SK-N-SH treated with all-trans-retinoic acid at 6 μM for 48 hours (cell line): ENCODE data around the gene OPTN.

Source experiments
- ARNTL ChIP-seq: fragments of 450-650 bp; formaldehyde crosslinking; IDR thresholded peaks from 2 replicates; pipeline ENCODE4 v1.5.0; 2020; ENCODE audit warnings: low read depth, mild to moderate bottlenecking, moderate library complexity, borderline replicate concordance
- BACH2 ChIP-seq: fragments of 250-450 bp; sonication (Bioruptor Pico); IDR thresholded peaks from 2 replicates; pipeline ENCODE4 v1.9.0; 2021; ENCODE audit warnings: mild to moderate bottlenecking, borderline replicate concordance
- CREB5 ChIP-seq: fragments of 250-450 bp; sonication (Bioruptor Pico); IDR thresholded peaks from 2 replicates; pipeline ENCODE4 v1.5.1; 2020; ENCODE audit warnings: low read depth, mild to moderate bottlenecking, moderate library complexity
- CSDC2 ChIP-seq: fragments of 250-450 bp; sonication (Bioruptor Pico); IDR thresholded peaks from 2 replicates; pipeline ENCODE4 v1.5.0; 2020; ENCODE audit warnings: mild to moderate bottlenecking, moderate library complexity
- CSRNP3 ChIP-seq: fragments of 250-450 bp; sonication (Bioruptor Pico); IDR thresholded peaks from 2 replicates; pipeline ENCODE4 v1.5.1; 2021; ENCODE audit warnings: mild to moderate bottlenecking, moderate library complexity
- GLIS3 ChIP-seq: fragments of 250-450 bp; sonication (Bioruptor Pico); IDR thresholded peaks from 2 replicates; pipeline ENCODE4 v1.5.0; 2020; ENCODE audit warnings: mild to moderate bottlenecking, moderate library complexity
- ISL1 ChIP-seq: fragments of 250-450 bp; sonication (Bioruptor Pico); IDR thresholded peaks from 2 replicates; pipeline ENCODE4 v2.1.2; 2022; ENCODE audit warnings: mild to moderate bottlenecking, moderate library complexity
- SNAI2 ChIP-seq: fragments of 250-450 bp; sonication (Bioruptor Pico); IDR thresholded peaks from 2 replicates; pipeline ENCODE4 v1.5.0; 2020; ENCODE audit warnings: mild to moderate bottlenecking, moderate library complexity
- TOX ChIP-seq: fragments of 250-450 bp; sonication (Bioruptor Pico); IDR thresholded peaks from 2 replicates; pipeline ENCODE4 v1.8.0; 2021; ENCODE audit warnings: mild to moderate bottlenecking, moderate library complexity, borderline replicate concordance
- ZC3H10 ChIP-seq: fragments of 250-450 bp; sonication (Bioruptor Pico); IDR thresholded peaks from 2 replicates; pipeline ENCODE4 v1.5.1; 2021; ENCODE audit warnings: mild to moderate bottlenecking, moderate library complexity
- ZFP3 ChIP-seq: fragments of 250-450 bp; sonication (Bioruptor Pico); IDR thresholded peaks from 2 replicates; pipeline ENCODE4 v1.5.0; 2020; ENCODE audit warnings: mild to moderate bottlenecking, moderate library complexity
- ZNF8 ChIP-seq: fragments of 450-650 bp; formaldehyde crosslinking; IDR thresholded peaks from 2 replicates; pipeline ENCODE4 v1.5.0; 2020; ENCODE audit warnings: mild to moderate bottlenecking, moderate library complexity
- TF ChIP-seq, protein P1 (sequence below): fragments of 250-450 bp; sonication (Bioruptor Pico); IDR thresholded peaks from 2 replicates; pipeline ENCODE4 v1.8.0; 2020; ENCODE audit warnings: mild to moderate bottlenecking, moderate library complexity, borderline replicate concordance

DNA sequence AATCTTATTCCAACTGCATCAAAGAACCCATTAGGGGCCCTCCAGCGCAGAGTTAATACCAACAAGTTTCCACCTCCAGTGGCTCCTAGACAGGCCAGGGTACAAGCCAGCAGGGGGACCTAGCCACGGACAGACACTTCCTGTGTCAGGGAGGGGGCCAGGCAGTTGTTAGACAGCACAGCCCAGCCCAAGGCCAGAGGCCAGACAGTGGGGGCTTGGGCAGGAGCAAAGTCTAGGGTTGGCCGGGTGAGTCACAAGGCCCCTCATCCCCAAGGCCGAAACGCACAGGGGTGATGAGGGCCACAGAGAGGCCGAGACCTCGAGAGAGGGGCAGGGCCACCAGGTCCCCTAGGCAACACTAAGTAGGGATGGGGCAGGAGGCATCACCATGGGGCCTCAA, 19.3 kb upstream of the OPTN start:
- TF ChIP-seq ARNTL (CRISPR knock-in tag): no peak
- TF ChIP-seq ZFP3 (CRISPR knock-in tag): no peak
- TF ChIP-seq SNAI2 (CRISPR knock-in tag): no peak
- no peak for TF ChIP-seq ISL1 (CRISPR knock-in tag)
- TF ChIP-seq, protein P1, sequence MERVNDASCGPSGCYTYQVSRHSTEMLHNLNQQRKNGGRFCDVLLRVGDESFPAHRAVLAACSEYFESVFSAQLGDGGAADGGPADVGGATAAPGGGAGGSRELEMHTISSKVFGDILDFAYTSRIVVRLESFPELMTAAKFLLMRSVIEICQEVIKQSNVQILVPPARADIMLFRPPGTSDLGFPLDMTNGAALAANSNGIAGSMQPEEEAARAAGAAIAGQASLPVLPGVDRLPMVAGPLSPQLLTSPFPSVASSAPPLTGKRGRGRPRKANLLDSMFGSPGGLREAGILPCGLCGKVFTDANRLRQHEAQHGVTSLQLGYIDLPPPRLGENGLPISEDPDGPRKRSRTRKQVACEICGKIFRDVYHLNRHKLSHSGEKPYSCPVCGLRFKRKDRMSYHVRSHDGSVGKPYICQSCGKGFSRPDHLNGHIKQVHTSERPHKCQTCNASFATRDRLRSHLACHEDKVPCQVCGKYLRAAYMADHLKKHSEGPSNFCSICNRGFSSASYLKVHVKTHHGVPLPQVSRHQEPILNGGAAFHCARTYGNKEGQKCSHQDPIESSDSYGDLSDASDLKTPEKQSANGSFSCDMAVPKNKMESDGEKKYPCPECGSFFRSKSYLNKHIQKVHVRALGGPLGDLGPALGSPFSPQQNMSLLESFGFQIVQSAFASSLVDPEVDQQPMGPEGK (CRISPR knock-in tag): no peak
- TF ChIP-seq CSDC2 (CRISPR knock-in tag): no peak
- no peak for TF ChIP-seq CREB5 (CRISPR knock-in tag)
- no peak for TF ChIP-seq ZNF8 (CRISPR knock-in tag)
- no peak for TF ChIP-seq GLIS3 (CRISPR knock-in tag)
- no peak for TF ChIP-seq TOX (CRISPR knock-in tag)
- no peak for TF ChIP-seq CSRNP3
- TF ChIP-seq BACH2 (CRISPR knock-in tag): no peak
- no peak for TF ChIP-seq ZC3H10 (CRISPR knock-in tag)
